ENCODE measurements around the gene TMEM135. TPM values are rescaled to one million over a fixed set of nuclear protein-coding genes. Genes with fewer than 3 reads are reported as not detected.

The TMEM135 gene
- total RNA-seq, 1 donor from 2014 or later = 24.7 TPM

- H3K4me1 Mint-ChIP-seq (ENCODE audit: unreplicated experiment) = peaks cover 11% of the 10 kb centered on the region
- no peaks in the 10 kb centered on the region for H3K36me3 Mint-ChIP-seq (ENCODE audit: unreplicated experiment)
- no peaks in the 10 kb centered on the region for H3K9me3 Mint-ChIP-seq (ENCODE audit: unreplicated experiment)
- TF ChIP-seq, protein P1, sequence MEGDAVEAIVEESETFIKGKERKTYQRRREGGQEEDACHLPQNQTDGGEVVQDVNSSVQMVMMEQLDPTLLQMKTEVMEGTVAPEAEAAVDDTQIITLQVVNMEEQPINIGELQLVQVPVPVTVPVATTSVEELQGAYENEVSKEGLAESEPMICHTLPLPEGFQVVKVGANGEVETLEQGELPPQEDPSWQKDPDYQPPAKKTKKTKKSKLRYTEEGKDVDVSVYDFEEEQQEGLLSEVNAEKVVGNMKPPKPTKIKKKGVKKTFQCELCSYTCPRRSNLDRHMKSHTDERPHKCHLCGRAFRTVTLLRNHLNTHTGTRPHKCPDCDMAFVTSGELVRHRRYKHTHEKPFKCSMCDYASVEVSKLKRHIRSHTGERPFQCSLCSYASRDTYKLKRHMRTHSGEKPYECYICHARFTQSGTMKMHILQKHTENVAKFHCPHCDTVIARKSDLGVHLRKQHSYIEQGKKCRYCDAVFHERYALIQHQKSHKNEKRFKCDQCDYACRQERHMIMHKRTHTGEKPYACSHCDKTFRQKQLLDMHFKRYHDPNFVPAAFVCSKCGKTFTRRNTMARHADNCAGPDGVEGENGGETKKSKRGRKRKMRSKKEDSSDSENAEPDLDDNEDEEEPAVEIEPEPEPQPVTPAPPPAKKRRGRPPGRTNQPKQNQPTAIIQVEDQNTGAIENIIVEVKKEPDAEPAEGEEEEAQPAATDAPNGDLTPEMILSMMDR (IDR thresholded peaks at IDR 0.05) = no peak
- H3K27ac Mint-ChIP-seq (ENCODE audit: unreplicated experiment) = no peak overlapping the region
- DNase-seq (ENCODE audit: extremely low spot score, unreplicated experiment) = no peak
- no peak overlapping the region for H3K4me3 Mint-ChIP-seq (ENCODE audit: unreplicated experiment)
- no peaks in the 10 kb centered on the region for H3K27me3 Mint-ChIP-seq (ENCODE audit: unreplicated experiment)
These were observed 4.2 kb upstream of the TMEM135 start for GRCh38 chr11:87033561-87033960.

DNA sequence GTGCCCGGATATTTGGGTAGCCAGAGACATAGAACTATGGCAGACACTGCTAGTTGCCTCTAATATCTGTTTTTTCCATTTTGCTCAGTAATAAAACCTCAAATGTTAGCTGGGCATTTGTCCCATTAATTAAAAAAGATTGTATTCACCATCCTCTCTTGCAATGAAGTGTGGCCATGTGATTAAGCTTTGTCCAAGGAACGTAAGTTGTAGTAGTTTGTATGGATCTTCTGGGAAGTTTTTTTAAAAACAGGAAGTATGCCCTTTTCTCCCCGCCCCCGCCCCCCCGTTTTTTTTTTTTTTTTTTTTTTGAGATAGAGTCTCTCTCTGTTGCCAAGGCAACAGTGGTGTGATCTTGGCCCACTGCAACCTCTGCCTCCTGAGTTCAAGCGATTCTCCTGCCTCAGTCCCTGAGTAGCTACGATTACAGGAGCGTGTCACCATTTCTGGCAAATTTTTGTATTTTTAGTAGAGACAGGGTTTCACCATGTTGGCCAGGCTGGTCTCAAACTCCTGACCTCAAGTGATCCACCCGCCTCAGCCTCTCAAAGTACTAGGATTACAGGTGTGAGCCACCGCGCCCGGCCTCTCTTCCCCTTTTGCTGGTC, 1.7 kb upstream of the TMEM135 start:
- no peak overlapping the region for H3K27ac Mint-ChIP-seq (ENCODE audit: unreplicated experiment)
- H3K4me3 Mint-ChIP-seq (ENCODE audit: unreplicated experiment) = no peak overlapping the region
- DNase-seq (ENCODE audit: extremely low spot score, unreplicated experiment) = no peak

DNA sequence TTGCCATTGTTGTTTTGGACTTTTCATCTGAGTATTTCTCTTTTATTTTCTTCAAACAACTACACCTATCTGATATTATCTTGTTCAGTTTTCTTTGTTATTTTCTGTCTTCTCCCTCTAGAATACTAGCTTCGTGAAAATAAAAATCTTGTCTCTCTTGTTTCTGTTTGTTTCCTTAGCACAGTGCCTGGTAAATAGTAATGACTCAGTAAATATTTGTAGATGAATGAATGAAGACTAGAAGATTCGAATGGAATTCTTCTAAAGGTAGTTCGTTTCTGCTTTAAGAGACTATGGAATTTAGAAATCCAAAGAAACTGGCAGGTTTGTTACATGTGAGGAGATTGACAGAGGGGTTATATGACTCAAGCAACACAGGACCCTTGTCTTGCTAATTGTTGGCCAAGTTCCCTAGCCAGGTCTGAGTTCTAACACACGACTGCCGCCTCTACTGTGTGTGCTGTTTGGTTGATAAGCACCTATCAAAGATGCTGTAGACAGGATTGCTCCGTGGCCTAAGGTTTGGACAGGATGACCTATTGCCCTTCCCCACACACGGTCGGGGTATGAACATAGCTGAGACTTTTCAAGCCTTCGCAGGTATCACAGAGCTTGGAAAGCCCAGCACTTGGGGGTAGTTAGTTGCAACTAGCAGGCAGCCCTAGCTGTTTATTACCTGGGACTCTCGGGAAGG, 831 bp upstream of the TMEM135 start:
- H3K4me1 Mint-ChIP-seq (ENCODE audit: unreplicated experiment) = peaks cover 33% of the 10 kb centered on the region

More for the DNA sequence above, 1.7 kb upstream of the TMEM135 start:
- H3K27me3 Mint-ChIP-seq (ENCODE audit: unreplicated experiment) = no peaks in the 10 kb centered on the region
- no peaks in the 10 kb centered on the region for H3K36me3 Mint-ChIP-seq (ENCODE audit: unreplicated experiment)
- H3K4me1 Mint-ChIP-seq (ENCODE audit: unreplicated experiment) = peaks cover 34% of the 10 kb centered on the region
- TF ChIP-seq, protein P1 (IDR thresholded peaks at IDR 0.05) = no peak
- H3K9me3 Mint-ChIP-seq (ENCODE audit: unreplicated experiment) = no peaks in the 10 kb centered on the region

GRCh38 chr11:87038235-87038977, 672 bp downstream of the TMEM135 start:
- Mint-ChIP-seq H3K27ac (ENCODE audit: unreplicated experiment) (peak overlapping the region; percentile 83), H3K36me3 (ENCODE audit: unreplicated experiment) (peaks cover 8% of the 10 kb centered on the region), H3K4me3 (ENCODE audit: unreplicated experiment) (peak overlapping the region; percentile 88), H3K27me3 (ENCODE audit: unreplicated experiment) (no peaks in the 10 kb centered on the region), H3K9me3 (ENCODE audit: unreplicated experiment) (no peaks in the 10 kb centered on the region), H3K4me1 (ENCODE audit: unreplicated experiment) (peaks cover 32% of the 10 kb centered on the region)
- DNase-seq (ENCODE audit: extremely low spot score, unreplicated experiment) = no peak
- TF ChIP-seq, protein P1 (IDR thresholded peaks at IDR 0.05) = no peak

More for the DNA sequence above, 831 bp upstream of the TMEM135 start:
- no peaks in the 10 kb centered on the region for H3K27me3 Mint-ChIP-seq (ENCODE audit: unreplicated experiment)
- TF ChIP-seq, protein P1 (IDR thresholded peaks at IDR 0.05) = no peak
- H3K9me3 Mint-ChIP-seq (ENCODE audit: unreplicated experiment) = no peaks in the 10 kb centered on the region
- peaks cover 5% of the 10 kb centered on the region for H3K36me3 Mint-ChIP-seq (ENCODE audit: unreplicated experiment)
- H3K4me3 Mint-ChIP-seq (ENCODE audit: unreplicated experiment) = peak overlapping the region; percentile 88
- peak overlapping the region; percentile 83 for H3K27ac Mint-ChIP-seq (ENCODE audit: unreplicated experiment)
- no peak for DNase-seq (ENCODE audit: extremely low spot score, unreplicated experiment)

- H3K4me1 Mint-ChIP-seq (ENCODE audit: unreplicated experiment) = peaks cover 32% of the 10 kb centered on the region
- no peak for DNase-seq (ENCODE audit: extremely low spot score, unreplicated experiment)
These were observed 1.6 kb downstream of the TMEM135 start for GRCh38 chr11:87039371-87039770.

More at GRCh38 chr11:87039371-87039770, 1.6 kb downstream of the TMEM135 start:
- peak overlapping the region; percentile 83 for H3K27ac Mint-ChIP-seq (ENCODE audit: unreplicated experiment)
- no peaks in the 10 kb centered on the region for H3K9me3 Mint-ChIP-seq (ENCODE audit: unreplicated experiment)
- H3K36me3 Mint-ChIP-seq (ENCODE audit: unreplicated experiment) = peaks cover 13% of the 10 kb centered on the region
- no peaks in the 10 kb centered on the region for H3K27me3 Mint-ChIP-seq (ENCODE audit: unreplicated experiment)
- TF ChIP-seq, protein P1 (IDR thresholded peaks at IDR 0.05) = no peak
- peak overlapping the region; percentile 88 for H3K4me3 Mint-ChIP-seq (ENCODE audit: unreplicated experiment)

Data from osteocyte (in vitro differentiated cells).